HCT116 (cell line): ENCODE data around the gene IL17C.

Experiments used
- JUND ChIP-seq: IDR thresholded peaks from 2 replicates; pipeline ENCODE4 v1.6.1; 2012
- POLR2A ChIP-seq: IDR thresholded peaks from 2 replicates; pipeline ENCODE4 v1.7.0; 2011; ENCODE audit warnings: borderline replicate concordance; ENCODE audit not compliant: insufficient read depth, insufficient read length; ENCODE audit errors: extremely low read depth
- POLR2AphosphoS5 ChIP-seq: IDR thresholded peaks from 2 replicates; pipeline ENCODE4 v1.6.1; 2011; ENCODE audit warnings: mild to moderate bottlenecking, low read depth, low read length, moderate library complexity
- TF ChIP-seq, protein P1 (sequence below), 3 experiments: fragments of 200-600 bp in 1 of 3; sonication (generic) in 1 of 3; IDR thresholded peaks in 2 of 3; conservative IDR thresholded peaks in 1 of 3; 2 replicates each; pipeline ENCODE4 v1.5.1; 2012 to 2017; ENCODE audit warnings: low read depth in 2 of 3, low read length in 2 of 3, antibody characterized with exemption in 1 of 3, borderline replicate concordance in 1 of 3, control low read depth in 1 of 3, mild to moderate bottlenecking in 1 of 3, mixed read lengths in 1 of 3, mixed run types in 1 of 3, moderate library complexity in 1 of 3; ENCODE audit not compliant: insufficient read depth in 1 of 3
- TF ChIP-seq, protein P2 (sequence below): IDR thresholded peaks from 2 replicates; pipeline ENCODE4 v1.6.1; 2012; ENCODE audit warnings: low read depth

DNA sequence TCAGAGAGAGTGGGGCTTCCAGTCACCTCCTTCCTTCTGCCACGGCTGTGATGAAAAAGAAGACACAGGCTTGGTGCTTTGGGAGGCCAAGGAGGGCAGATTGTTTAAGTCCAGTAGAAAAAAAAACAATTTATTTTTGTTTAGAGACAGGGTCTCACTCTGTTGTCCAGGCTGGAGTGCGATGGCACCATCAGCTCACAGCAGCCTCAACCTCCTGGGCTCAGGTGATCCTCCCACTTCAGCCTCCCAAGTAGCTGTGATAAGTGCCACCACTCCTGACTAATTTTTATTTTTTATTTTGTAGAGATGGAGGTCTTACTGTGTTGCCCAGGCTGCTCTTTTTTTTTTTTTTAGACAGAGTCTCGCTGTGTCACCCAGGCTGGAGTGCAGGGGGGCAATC lies 27.2 kb downstream of the IL17C start:
- no peak for TF ChIP-seq POLR2A
- TF ChIP-seq, protein P1, sequence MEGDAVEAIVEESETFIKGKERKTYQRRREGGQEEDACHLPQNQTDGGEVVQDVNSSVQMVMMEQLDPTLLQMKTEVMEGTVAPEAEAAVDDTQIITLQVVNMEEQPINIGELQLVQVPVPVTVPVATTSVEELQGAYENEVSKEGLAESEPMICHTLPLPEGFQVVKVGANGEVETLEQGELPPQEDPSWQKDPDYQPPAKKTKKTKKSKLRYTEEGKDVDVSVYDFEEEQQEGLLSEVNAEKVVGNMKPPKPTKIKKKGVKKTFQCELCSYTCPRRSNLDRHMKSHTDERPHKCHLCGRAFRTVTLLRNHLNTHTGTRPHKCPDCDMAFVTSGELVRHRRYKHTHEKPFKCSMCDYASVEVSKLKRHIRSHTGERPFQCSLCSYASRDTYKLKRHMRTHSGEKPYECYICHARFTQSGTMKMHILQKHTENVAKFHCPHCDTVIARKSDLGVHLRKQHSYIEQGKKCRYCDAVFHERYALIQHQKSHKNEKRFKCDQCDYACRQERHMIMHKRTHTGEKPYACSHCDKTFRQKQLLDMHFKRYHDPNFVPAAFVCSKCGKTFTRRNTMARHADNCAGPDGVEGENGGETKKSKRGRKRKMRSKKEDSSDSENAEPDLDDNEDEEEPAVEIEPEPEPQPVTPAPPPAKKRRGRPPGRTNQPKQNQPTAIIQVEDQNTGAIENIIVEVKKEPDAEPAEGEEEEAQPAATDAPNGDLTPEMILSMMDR (IDR thresholded peaks at IDR 0.05 in 2 of 3, conservative IDR thresholded peaks at IDR 0.05 in 1 of 3; ENCODE audit: borderline replicate concordance in 1 of 3, insufficient read depth in 1 of 3, low read depth in 2 of 3, low read length in 2 of 3) = no peak
- TF ChIP-seq, protein P2, sequence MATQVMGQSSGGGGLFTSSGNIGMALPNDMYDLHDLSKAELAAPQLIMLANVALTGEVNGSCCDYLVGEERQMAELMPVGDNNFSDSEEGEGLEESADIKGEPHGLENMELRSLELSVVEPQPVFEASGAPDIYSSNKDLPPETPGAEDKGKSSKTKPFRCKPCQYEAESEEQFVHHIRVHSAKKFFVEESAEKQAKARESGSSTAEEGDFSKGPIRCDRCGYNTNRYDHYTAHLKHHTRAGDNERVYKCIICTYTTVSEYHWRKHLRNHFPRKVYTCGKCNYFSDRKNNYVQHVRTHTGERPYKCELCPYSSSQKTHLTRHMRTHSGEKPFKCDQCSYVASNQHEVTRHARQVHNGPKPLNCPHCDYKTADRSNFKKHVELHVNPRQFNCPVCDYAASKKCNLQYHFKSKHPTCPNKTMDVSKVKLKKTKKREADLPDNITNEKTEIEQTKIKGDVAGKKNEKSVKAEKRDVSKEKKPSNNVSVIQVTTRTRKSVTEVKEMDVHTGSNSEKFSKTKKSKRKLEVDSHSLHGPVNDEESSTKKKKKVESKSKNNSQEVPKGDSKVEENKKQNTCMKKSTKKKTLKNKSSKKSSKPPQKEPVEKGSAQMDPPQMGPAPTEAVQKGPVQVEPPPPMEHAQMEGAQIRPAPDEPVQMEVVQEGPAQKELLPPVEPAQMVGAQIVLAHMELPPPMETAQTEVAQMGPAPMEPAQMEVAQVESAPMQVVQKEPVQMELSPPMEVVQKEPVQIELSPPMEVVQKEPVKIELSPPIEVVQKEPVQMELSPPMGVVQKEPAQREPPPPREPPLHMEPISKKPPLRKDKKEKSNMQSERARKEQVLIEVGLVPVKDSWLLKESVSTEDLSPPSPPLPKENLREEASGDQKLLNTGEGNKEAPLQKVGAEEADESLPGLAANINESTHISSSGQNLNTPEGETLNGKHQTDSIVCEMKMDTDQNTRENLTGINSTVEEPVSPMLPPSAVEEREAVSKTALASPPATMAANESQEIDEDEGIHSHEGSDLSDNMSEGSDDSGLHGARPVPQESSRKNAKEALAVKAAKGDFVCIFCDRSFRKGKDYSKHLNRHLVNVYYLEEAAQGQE = no peak
- TF ChIP-seq POLR2AphosphoS5 = no peak
- TF ChIP-seq JUND = no peak
